B cell (primary cell): Measurements from ENCODE around the gene NUCKS1. TPM values are rescaled to one million over a fixed set of nuclear protein-coding genes. Genes with fewer than 3 reads are reported as not detected.

ENCODE experiments used
- ATAC-seq: fragments of 200-7000 bp; cut with Tn5 transposase; one replicate; pipeline ENCODE4 v1.10.0; 2021; ENCODE audit warnings: low read depth, mild to moderate bottlenecking, moderate number of reproducible peaks, moderate library complexity
- CTCF ChIA-PET: fragments of 350-600 bp; sonication (Branson Sonifier 250); formaldehyde crosslinking; loops from one replicate; lab custom pipeline; 2021; ENCODE audit warnings: antibody characterized with exemption, inconsistent platforms; lab: Charles Lee
- POLR2A ChIA-PET: fragments of 350-600 bp; sonication (Branson Sonifier 250); formaldehyde crosslinking; loops from one replicate; lab custom pipeline; 2021; ENCODE audit warnings: antibody characterized with exemption; lab: Charles Lee
- DNase-seq: peaks from one replicate; pipeline ENCODE4 v3.0.0; 2013
- H2AFZ ChIP-seq: 2 replicates; pipeline ENCODE4 v1.6.1; 2012; ENCODE audit warnings: mild to moderate bottlenecking, low read depth, low read length; ENCODE audit not compliant: insufficient read depth, poor library complexity, severe bottlenecking
- H3K27ac ChIP-seq, 2 donors: 1 replicate in 1 of 2; 2 replicates in 1 of 2; pipeline ENCODE4 v1.5.1; 2012 to 2013; ENCODE audit warnings: low read length in 2 of 2, mild to moderate bottlenecking in 2 of 2, moderate library complexity in 1 of 2
- H3K27me3 ChIP-seq, 4 experiments: fragments of 200-600 bp in 1 of 4; sonication (generic) in 1 of 4; replicated peaks in 1 of 4; 1 replicate in 2 of 4; 2 replicates in 2 of 4; pipeline versions ENCODE4 v1.6.1 to v1.7.0; 2013 to 2016; ENCODE audit warnings: low read length in 3 of 4, mild to moderate bottlenecking in 2 of 4, mixed read lengths in 1 of 4, moderate library complexity in 1 of 4; ENCODE audit not compliant: insufficient read depth in 4 of 4, control insufficient read depth in 3 of 4; ENCODE audit errors: control extremely low read depth in 1 of 4
- H3K36me3 ChIP-seq, 2 experiments: replicated peaks in 1 of 2; 1 replicate in 1 of 2; 2 replicates in 1 of 2; pipeline versions ENCODE4 v1.6.1 to v1.7.1; 2013; ENCODE audit warnings: low read length in 1 of 2; ENCODE audit not compliant: insufficient read depth in 2 of 2, control insufficient read depth in 1 of 2; ENCODE audit errors: control extremely low read depth in 1 of 2, extremely low read depth in 1 of 2
- H3K4me1 ChIP-seq, 2 donors: fragments of 200-600 bp in 1 of 2; sonication (generic) in 1 of 2; 1 replicate in 1 of 2; 2 replicates in 1 of 2; pipeline versions ENCODE4 v1.5.1 to v1.6.1; 2013 to 2017; ENCODE audit warnings: low read length in 2 of 2; ENCODE audit not compliant: control insufficient read depth in 2 of 2, insufficient read depth in 2 of 2
- H3K4me2 ChIP-seq: replicated peaks from 2 replicates; pipeline ENCODE3; 2012; ENCODE audit warnings: mild to moderate bottlenecking, low read depth, low read length; ENCODE audit not compliant: poor library complexity, severe bottlenecking
- H3K4me3 ChIP-seq, 5 experiments: fragments of 200-600 bp in 1 of 5; sonication (generic) in 1 of 5; 1 replicate in 3 of 5; 2 replicates in 2 of 5; pipeline versions ENCODE4 v1.5.1 to v1.7.0; 2011 to 2016; ENCODE audit warnings: low read length in 4 of 5, mild to moderate bottlenecking in 4 of 5, low read depth in 2 of 5, control low read depth in 1 of 5, moderate library complexity in 1 of 5; ENCODE audit not compliant: insufficient read depth in 1 of 5; ENCODE audit errors: control extremely low read depth in 1 of 5, extremely low read depth in 1 of 5
- H3K79me2 ChIP-seq: fragments of 200-600 bp; sonication (generic); one replicate; pipeline ENCODE4 v1.6.0; 2016; ENCODE audit warnings: low read length; ENCODE audit not compliant: control insufficient read depth, insufficient read depth
- H3K9ac ChIP-seq: fragments of 200-600 bp; sonication (generic); 2 replicates; pipeline ENCODE4 v1.6.1; 2017; ENCODE audit warnings: mild to moderate bottlenecking, low read length, moderate library complexity
- H3K9me3 ChIP-seq, 3 donors: one replicate each; pipeline versions ENCODE4 v1.6.1 to v1.7.1; 2013; ENCODE audit warnings: low read length in 2 of 3; ENCODE audit not compliant: control insufficient read depth in 2 of 3, insufficient read depth in 1 of 3; ENCODE audit errors: control extremely low read depth in 1 of 3
- H4K20me1 ChIP-seq: 2 replicates; pipeline ENCODE4 v1.6.0; 2012; ENCODE audit warnings: mild to moderate bottlenecking, low read length; ENCODE audit not compliant: insufficient read depth, control insufficient read depth, poor library complexity, severe bottlenecking
- H3K27ac Mint-ChIP-seq: one replicate; pipeline ENCODE4 v1.8.0; 2021; ENCODE audit warnings: mixed read lengths
- H3K27me3 Mint-ChIP-seq: one replicate; pipeline ENCODE4 v1.8.0; 2021; ENCODE audit warnings: mixed read lengths
- H3K4me1 Mint-ChIP-seq: one replicate; pipeline ENCODE4 v1.8.0; 2021; ENCODE audit warnings: mixed read lengths
- H3K4me3 Mint-ChIP-seq: one replicate; pipeline ENCODE4 v1.8.0; 2021; ENCODE audit warnings: mixed read lengths
- H3K9me3 Mint-ChIP-seq: one replicate; pipeline ENCODE4 v1.8.0; 2022; ENCODE audit warnings: mixed read lengths; ENCODE audit not compliant: insufficient read depth
- CTCF ChIP-seq: fragments of 200-600 bp; IDR thresholded peaks from one replicate; pipeline ENCODE4 v1.8.0; 2022; ENCODE audit warnings: antibody characterized with exemption, mild to moderate bottlenecking
- EZH2 ChIP-seq: IDR thresholded peaks from 2 replicates; pipeline ENCODE4 v1.6.1; 2012; ENCODE audit warnings: borderline replicate concordance, low read depth, mild to moderate bottlenecking, moderate library complexity, low read length; ENCODE audit not compliant: insufficient read depth, poor library complexity, severe bottlenecking
- WGBS: methylation state at CpG from one replicate; pipeline ENCODE4 v1.1.5; 2013; ENCODE audit warnings: missing lambda C conversion rate; ENCODE audit not compliant: insufficient coverage; 5-methylcytosine and 5-hydroxymethylcytosine counted together
- intact Hi-C: fragments of 100-400 bp; cut with micrococcal nuclease; formaldehyde crosslinking; loops from one replicate; pipeline ENCODE4 v1.10.0; 2022
- polyA plus RNA-seq: library from polyadenylated mRNA; depleted of rRNA; stranded (reverse); fragments of >200 nt; gene quantifications from 2 replicates; pipeline ENCODE4 v1.2.3, GENCODE V29; 2012
- total RNA-seq, 2 donors: library from RNA; stranded (reverse); fragments of 120-200 nt in 1 of 2; gene quantifications; 1 replicate in 1 of 2; 2 replicates in 1 of 2; pipeline versions ENCODE4 v1.2.3 to v1.2.4, GENCODE V29; 2013 to 2022

Gene NUCKS1
- total and polyA plus RNA-seq, 2 donors (not counting 1 experiment from before 2014, with no cell fraction given) = 6.5 to 90.1 TPM

GRCh38 chr1:205668951-205669340 is 81.0 kb downstream of the NUCKS1 start:
- peak overlapping the region; percentile 83 for H3K4me2 ChIP-seq
- peaks cover 57% of the 10 kb centered on the region for H3K79me2 ChIP-seq
- H3K36me3 ChIP-seq = no peaks in the 10 kb centered on the region
- peak overlapping the region; percentile 89 to 93 for H3K27ac ChIP-seq
- H3K9me3 ChIP-seq = no peaks in the 10 kb centered on the region
- CTCF ChIA-PET = interaction anchor here (0.9 to 23.2 kb wide), 12 partner anchors 9 to 308 kb away, joined by 3 to 943 read pairs (median 5); partner anchors contain the start of genes ELK4 and SLC45A3
- no peaks in the 10 kb centered on the region for H4K20me1 ChIP-seq
- peak; percentile 88 for DNase-seq
- WGBS = 0% methylated on average over 2 of the region's 5 CpGs
- peak overlapping the region; percentile 54 for H3K9ac ChIP-seq
- Mint-ChIP-seq H3K27ac (peak overlapping the region; percentile 88), H3K4me3 (peak overlapping the region; percentile 74), H3K27me3 (no peaks in the 10 kb centered on the region), H3K4me1 (peaks cover 78% of the 10 kb centered on the region), H3K9me3 (no peaks in the 10 kb centered on the region)
- POLR2A ChIA-PET = interaction anchor here (0.8 to 1.7 kb wide), 4 partner anchors 11 to 348 kb away, joined by 3 to 9 read pairs (median 4); partner anchors contain the start of genes RAB29 and SLC45A3
- ATAC-seq = peak; percentile 68
- TF ChIP-seq EZH2 (no peak), CTCF (peak; percentile 26)
- H3K4me1 ChIP-seq = peaks cover 86 to 92% of the 10 kb centered on the region in 2 donors
- intact Hi-C loops = loop anchor here (1.0 to 2.0 kb wide), 4 partner anchors 10 to 80 kb away; no protein-coding TSS in a partner anchor
- peak overlapping the region in 2 of 5 experiments; percentile 29 to 47 for H3K4me3 ChIP-seq
- H2AFZ ChIP-seq = peak overlapping the region; percentile 32
- no peaks in the 10 kb centered on the region for H3K27me3 ChIP-seq

- no peaks in the 10 kb centered on the region for H4K20me1 ChIP-seq
- peak overlapping the region; percentile 83 for H3K4me2 ChIP-seq
- H3K4me1 Mint-ChIP-seq = peaks cover 78% of the 10 kb centered on the region
- peak overlapping the region; percentile 88 for H3K27ac Mint-ChIP-seq
- H3K4me3 Mint-ChIP-seq = peak overlapping the region; percentile 74
- H3K79me2 ChIP-seq = peaks cover 51% of the 10 kb centered on the region
- H3K4me3 ChIP-seq = peak overlapping the region in 1 of 5 experiments; percentile 47
- intact Hi-C loops = loop anchor here (2.0 kb wide), 2 partner anchors 43 to 81 kb away; no protein-coding TSS in a partner anchor
- H2AFZ ChIP-seq = no peak overlapping the region
- peak overlapping the region; percentile 54 for H3K9ac ChIP-seq
- ATAC-seq (no peak), DNase-seq (peak; percentile 47)
- POLR2A ChIA-PET = interaction anchor here (0.8 to 1.7 kb wide), 3 partner anchors 12 to 347 kb away, joined by 3 to 9 read pairs (median 3); partner anchors contain the start of gene SLC45A3
- H3K9me3 Mint-ChIP-seq = no peaks in the 10 kb centered on the region
- H3K36me3 ChIP-seq = peaks cover 0 to 7% of the 10 kb centered on the region in 2 experiments
- H3K27ac ChIP-seq = peak overlapping the region; percentile 89 to 93
- TF ChIP-seq EZH2 (no peak), CTCF (no peak)
- peaks cover 86 to 90% of the 10 kb centered on the region in 2 donors for H3K4me1 ChIP-seq
- no peaks in the 10 kb centered on the region for H3K27me3 Mint-ChIP-seq
- CTCF ChIA-PET = interaction anchor here (0.9 to 23.2 kb wide), 11 partner anchors 9 to 309 kb away, joined by 3 to 943 read pairs (median 5); partner anchors contain the start of gene SLC45A3
- 88% methylated on average over 10 of the region's 11 CpGs for WGBS
- H3K9me3 ChIP-seq = no peaks in the 10 kb centered on the region
- H3K27me3 ChIP-seq = no peaks in the 10 kb centered on the region
Measured at GRCh38 chr1:205667909-205668643, 81.9 kb downstream of the NUCKS1 start.
